Esophagus muscularis mucosa (tissue), 3 donors: Measurements from ENCODE around the gene AJAP1.

Experiments used
- CTCF ChIP-seq, 3 experiments: fragments of 200-600 bp in 2 of 3; fragments of 450-650 bp in 1 of 3; sonication (generic) in 2 of 3; IDR thresholded peaks; one replicate each; pipeline ENCODE4 v1.5.1; 2017 to 2019; ENCODE audit warnings: antibody characterized with exemption in 3 of 3, mild to moderate bottlenecking in 2 of 3, moderate library complexity in 1 of 3
- POLR2AphosphoS5 ChIP-seq, 2 donors: sonication (generic); formaldehyde crosslinking; IDR thresholded peaks; one replicate each; pipeline ENCODE4 v1.6.1; 2017; ENCODE audit warnings: antibody characterized with exemption in 2 of 2

GRCh38 chr1:4648657-4649056, 5.8 kb upstream of the AJAP1 start:
- no peak for TF ChIP-seq POLR2AphosphoS5 (IDR thresholded peaks at IDR 0.05)
- TF ChIP-seq CTCF (IDR thresholded peaks at IDR 0.05) = no peak
